Stimulated activated CD4-positive, alpha-beta T cell treated with anti-CD3 and anti-CD28 coated beads, Interleukin-4, amount 100 ng/mL, for 24 hours (primary cell): ENCODE results near the gene DUSP1.

Experiments
- DNase-seq: peaks from one replicate; pipeline ENCODE4 v3.0.0-alpha.2; 2020

The DUSP1 gene

GRCh38 chr5:172739375-172739774 is 31.6 kb downstream of the DUSP1 start:
- DNase-seq, result no peak

GRCh38 chr5:172736508-172737135 is 34.4 kb downstream of the DUSP1 start:
- no peak for DNase-seq

- DNase-seq, result no peak
Measured at GRCh38 chr5:172735141-172735831, 35.7 kb downstream of the DUSP1 start.

GRCh38 chr5:172733974-172734346 is 37.0 kb downstream of the DUSP1 start:
- no peak for DNase-seq

GRCh38 chr5:172733131-172733973 is 37.6 kb downstream of the DUSP1 start:
- DNase-seq, result no peak

GRCh38 chr5:172732201-172732865 is 38.7 kb downstream of the DUSP1 start:
- no peak for DNase-seq

GRCh38 chr5:172731680-172732074 is 39.3 kb downstream of the DUSP1 start:
- no peak for DNase-seq

GRCh38 chr5:172730981-172731679 is 39.9 kb downstream of the DUSP1 start:
- DNase-seq, result no peak

GRCh38 chr5:172730222-172730621 is 40.8 kb downstream of the DUSP1 start:
- no peak for DNase-seq

GRCh38 chr5:172729588-172729987 is 41.4 kb downstream of the DUSP1 start:
- DNase-seq, result no peak

- DNase-seq, result no peak
Measured at GRCh38 chr5:172728481-172729241, 42.3 kb downstream of the DUSP1 start.

GRCh38 chr5:172727551-172727950 is 43.4 kb downstream of the DUSP1 start:
- DNase-seq, result no peak

- DNase-seq, result no peak
Measured at GRCh38 chr5:172726966-172727365, 44.0 kb downstream of the DUSP1 start.

- no peak for DNase-seq
Measured at GRCh38 chr5:172725785-172726184, 45.2 kb downstream of the DUSP1 start.

GRCh38 chr5:172725273-172725672 is 45.7 kb downstream of the DUSP1 start:
- DNase-seq, result no peak

GRCh38 chr5:172724242-172725183 is 46.5 kb downstream of the DUSP1 start:
- no peak for DNase-seq

GRCh38 chr5:172723508-172723907 is 47.5 kb downstream of the DUSP1 start:
- no peak for DNase-seq

GRCh38 chr5:172722327-172722815 is 48.6 kb downstream of the DUSP1 start:
- DNase-seq, result no peak

- DNase-seq, result peak; percentile 24
Measured at GRCh38 chr5:172721455-172722326, 49.3 kb downstream of the DUSP1 start.
